Measurements from ENCODE around the gene PTPRD. TPM values are rescaled to one million over a fixed set of nuclear protein-coding genes. Genes with fewer than 3 reads are reported as not detected.

PTPRD gene
- total and polyA plus RNA-seq, 2 of the 4 experiments (the other 2 are of a cell fraction): 0.07 to 0.18 TPM

- Histone ChIP-seq H4K8ac (ENCODE audit: low read depth in 2 of 2, low read length in 2 of 2) (no peak overlapping the region), H4K5ac (ENCODE audit: low read depth, low read length) (no peak overlapping the region), H2BK15ac (ENCODE audit: low read depth, low read length) (no peak overlapping the region), H2BK120ac (ENCODE audit: low read depth, low read length) (no peak overlapping the region), H4K91ac (ENCODE audit: insufficient read depth, low read depth, low read length) (no peak overlapping the region), H2AK9ac (replicated peaks; ENCODE audit: low read depth, low read length, poor library complexity) (no peak overlapping the region), H2BK20ac (ENCODE audit: low read depth, low read length) (no peak overlapping the region), H3K9ac (ENCODE audit: low read depth, low read length) (no peak overlapping the region), H2BK5ac (ENCODE audit: low read depth, low read length, poor library complexity, severe bottlenecking) (no peak overlapping the region), H3K36me3 (ENCODE audit: control insufficient read depth, insufficient read depth, low read length) (no peaks in the 10 kb centered on the region), H3K18ac (ENCODE audit: low read depth, low read length) (no peak overlapping the region), H3K14ac (replicated peaks; ENCODE audit: low read depth, low read length) (no peak overlapping the region), H3K9me1 (ENCODE audit: insufficient read depth, low read length) (no peaks in the 10 kb centered on the region), H3K9me3 (ENCODE audit: control insufficient read depth, insufficient read depth, low read length) (no peaks in the 10 kb centered on the region; the same call in 1 of the 2 replicates), H3K79me1 (ENCODE audit: low read depth in 1 of 2, low read length in 2 of 2) (no peaks in the 10 kb centered on the region), H3K23ac (ENCODE audit: low read depth, low read length) (no peak overlapping the region), H3K4me3 (ENCODE audit: insufficient read depth, low read depth, low read length) (no peak overlapping the region), H2AFZ (replicated peaks; ENCODE audit: low read length, poor library complexity) (no peak overlapping the region), H2AK5ac (ENCODE audit: low read depth, low read length) (no peak overlapping the region), H3K27ac (ENCODE audit: insufficient read depth, low read length) (no peak overlapping the region), H4K20me1 (ENCODE audit: insufficient read depth, low read length) (no peaks in the 10 kb centered on the region), H3K4me2 (ENCODE audit: low read depth, low read length) (no peak overlapping the region), H3K4ac (ENCODE audit: low read depth, low read length) (no peak overlapping the region), H3K27me3 (ENCODE audit: control insufficient read depth, insufficient read depth, low read length) (no peaks in the 10 kb centered on the region), H3K4me1 (ENCODE audit: control insufficient read depth, insufficient read depth, low read length) (no peaks in the 10 kb centered on the region), H3K56ac (ENCODE audit: extremely low read depth, insufficient read depth, low read length) (no peak overlapping the region)
- dilution Hi-C loops (cut with HindIII; ENCODE audit: low sequenced_read_pairs, unreplicated experiment) (no loop called here), in situ Hi-C loops (cut with MboI; ENCODE audit: low sequenced_read_pairs) (no loop called here), intact Hi-C loops (cut with micrococcal nuclease) (no loop called here)
- ATAC-seq (ENCODE audit: low read depth): no peak
- POLR2A ChIA-PET (ENCODE audit: unreplicated experiment): no interaction called here
- 0% methylated on average over 2 of the region's 2 CpGs; no CpG with 5 or more reads in 1 of the 2 experiments for WGBS, 2 experiments (ENCODE audit: extremely low coverage in 2 of 2, insufficient read length in 1 of 2)
- BruUV-seq (replicated peaks): no TSS peak
- no peak for DNase-seq
- CTCF ChIA-PET: no interaction called here
- TF ChIP-seq BHLHE40 (IDR thresholded peaks at IDR 0.05; ENCODE audit: low read depth, low read length): no peak
- no peak for TF ChIP-seq CTCF (conservative IDR thresholded peaks at IDR 0.05; ENCODE audit: low read depth, low read length)
- TF ChIP-seq, protein P1, sequence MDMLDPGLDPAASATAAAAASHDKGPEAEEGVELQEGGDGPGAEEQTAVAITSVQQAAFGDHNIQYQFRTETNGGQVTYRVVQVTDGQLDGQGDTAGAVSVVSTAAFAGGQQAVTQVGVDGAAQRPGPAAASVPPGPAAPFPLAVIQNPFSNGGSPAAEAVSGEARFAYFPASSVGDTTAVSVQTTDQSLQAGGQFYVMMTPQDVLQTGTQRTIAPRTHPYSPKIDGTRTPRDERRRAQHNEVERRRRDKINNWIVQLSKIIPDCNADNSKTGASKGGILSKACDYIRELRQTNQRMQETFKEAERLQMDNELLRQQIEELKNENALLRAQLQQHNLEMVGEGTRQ (IDR thresholded peaks at IDR 0.05; ENCODE audit: low read depth, low read length): no peak
- TF ChIP-seq MAFK (IDR thresholded peaks at IDR 0.05; ENCODE audit: low read depth, low read length): no peak
Measured at GRCh38 chr9:10661994-10662393, 49.2 kb upstream of the PTPRD start.
